Heart left ventricle (tissue), 16 donors: Measurements from ENCODE around the gene ZDHHC11. TPM values are rescaled to one million over a fixed set of nuclear protein-coding genes. Genes with fewer than 3 reads are reported as not detected.
A peak's percentile ranks its signal among the peaks of the same experiment; 100 is the strongest.
"Not testable (repeated sequence)": the region's sequence is repeated elsewhere in the genome, so short reads cannot be mapped to it uniquely, and the experiment has no call there.

Experiments
- ATAC-seq, 4 donors: fragments of 200-7000 bp; cut with Tn5 transposase; one replicate each; pipeline ENCODE4 v1.9.1; 2020 to 2022; ENCODE audit warnings: moderate library complexity in 4 of 4, mild to moderate bottlenecking in 3 of 4, moderate number of reproducible peaks in 1 of 4
- DNase-seq, 5 donors: peaks; one replicate each; pipeline ENCODE4 v3.0.0-alpha.2; 2020
- H3K27ac ChIP-seq, 12 donors: fragments of 200-600 bp; sonication (generic) in 4 of 12; one replicate each; pipeline versions ENCODE4 v1.5.0 to v1.8.0; 2016 to 2022; ENCODE audit warnings: mild to moderate bottlenecking in 2 of 12
- H3K27me3 ChIP-seq, 9 donors: fragments of 200-600 bp; sonication (generic) in 2 of 9; one replicate each; pipeline versions ENCODE4 v1.5.1 to v1.8.0; 2016 to 2022; ENCODE audit warnings: mild to moderate bottlenecking in 3 of 9
- H3K36me3 ChIP-seq, 9 donors: fragments of 200-600 bp; sonication (generic) in 2 of 9; one replicate each; pipeline versions ENCODE4 v1.5.0 to v1.8.0; 2018 to 2022; ENCODE audit warnings: mild to moderate bottlenecking in 2 of 9
- H3K4me1 ChIP-seq, 12 donors: fragments of 200-600 bp; sonication (generic) in 4 of 12; one replicate each; pipeline versions ENCODE4 v1.5.0 to v1.8.0; 2016 to 2022; ENCODE audit warnings: mild to moderate bottlenecking in 3 of 12
- H3K4me3 ChIP-seq, 12 donors: fragments of 200-600 bp; sonication (generic) in 4 of 12; one replicate each; pipeline versions ENCODE4 v1.5.0 to v1.8.0; 2017 to 2022; ENCODE audit warnings: mild to moderate bottlenecking in 9 of 12, moderate library complexity in 4 of 12
- H3K9me3 ChIP-seq, 12 donors: fragments of 200-600 bp; sonication (generic) in 4 of 12; one replicate each; pipeline versions ENCODE4 v1.5.0 to v1.8.0; 2016 to 2022; ENCODE audit warnings: mild to moderate bottlenecking in 1 of 12
- POLR2A ChIP-seq, 2 donors: fragments of 450-650 bp; IDR thresholded peaks; one replicate each; pipeline ENCODE4 v1.6.1; 2017; ENCODE audit warnings: antibody characterized with exemption in 2 of 2, mild to moderate bottlenecking in 2 of 2, moderate library complexity in 2 of 2
- WGBS, 4 donors: extraction: QIAGEN DNeasy Blood & Tissue Kit in 2 of 4; methylation state at CpG; one replicate each; pipeline versions ENCODE4 v1.1.5 to v1.1.7; 2013 to 2018; 5-methylcytosine and 5-hydroxymethylcytosine counted together
- intact Hi-C, 10 donors: fragments of 100-400 bp; cut with DNase I; formaldehyde crosslinking; loops; one replicate each; pipeline versions ENCODE4 v1.11.1 to v1.14.2; 2022
- polyA plus RNA-seq, 2 donors: library from polyadenylated mRNA; stranded (reverse); fragments of 200-250 nt; gene quantifications; one replicate each; pipeline ENCODE4 v1.2.3, GENCODE V29; 2013
- total RNA-seq, 9 donors: library from RNA; depleted of rRNA in 2 of 9; stranded (reverse); fragments of >200 nt in 2 of 9; fragmentation: NEBNext Ultra II Directional in 3 of 9; extraction: Animal tissue kit (Norgen Biotek cat#: 25700) in 3 of 9; gene quantifications; one replicate each; pipeline versions ENCODE4 v1.1.0 to v1.2.4, GENCODE V29; 2016 to 2023
- TF ChIP-seq, protein P1 (sequence below), 12 donors: fragments of 200-600 bp; sonication (generic) in 4 of 12; IDR thresholded peaks; one replicate each; pipeline versions ENCODE4 v1.5.0 to v1.8.0; 2018 to 2022; ENCODE audit warnings: antibody characterized with exemption in 12 of 12, mild to moderate bottlenecking in 5 of 12
- donor health status: ischemic (EF 13 %, LVEDD 7.1; RV severe dilation, severe dysfunction).
- donor health status: healthy with polysubstance abuse.
- donor health status: DM: no; HTN: yes; CAD: no.
- donor health status: DM: no; HTN: no; CAD: no.
- donor health status: ischemic (EF 25% LVEDD 6.9; RV normal size, moderate dysfunction).
- donor health status: ischemic (EF 25% LVEDD 5.7; RV mildly dilated, moderate dysfunction).
- donor health status: healthy.
- donor health status: DM: yes; HTN: yes; CAD: no.
- donor health status: ischemic (EF 35%, LVEDD 5.7; RV mildly dilated, moderate dysfunction).
- donor health status: nonischemic (EF 11% LVEDD 7.7; RV severe dilation, severe dysfunction).
- donor health status: DM: yes; HTN: yes; CAD: no.
- donor health status: PGD.
- donor health status: ischemic (EF 29% LVEDD 5.4; RV normal size, mild dysfunction).
- donor health status: nonischemic (EF 23%, LVEDD 6.1; RV moderate dilation, normal function).

ZDHHC11 gene
- total and polyA plus RNA-seq, 11 donors: 6.3 to 25.0 (median 10.8) TPM

DNA sequence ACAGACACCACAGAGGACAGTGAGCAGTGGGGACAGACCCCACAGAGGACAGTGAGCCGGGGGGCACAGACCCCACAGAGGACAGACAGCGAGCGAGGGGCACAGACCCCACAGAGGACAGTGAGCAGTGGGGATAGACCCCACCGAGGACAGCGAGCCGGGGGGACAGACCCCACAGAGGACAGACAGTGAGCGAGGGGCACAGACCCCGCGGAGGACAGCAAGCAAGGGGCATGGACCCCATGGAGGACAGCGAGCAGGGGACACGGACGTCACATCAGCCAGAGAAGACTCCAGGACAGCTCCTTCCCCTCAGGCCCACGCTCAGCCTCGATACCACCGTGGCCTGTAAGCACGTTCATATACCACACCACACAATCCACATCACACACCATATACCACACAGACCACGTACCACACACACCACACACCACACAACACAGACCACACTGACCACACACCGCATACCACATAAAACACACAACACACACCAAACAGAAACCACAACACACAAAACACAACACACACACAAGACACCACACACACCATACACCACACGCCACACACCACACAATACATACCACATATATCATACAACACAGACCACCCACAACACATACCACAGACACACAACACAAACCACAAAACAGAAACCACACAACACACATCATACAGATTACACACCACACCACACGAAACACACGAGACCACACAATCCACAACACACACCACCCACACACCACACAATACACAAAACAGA lies 5.2 kb upstream of the ZDHHC11 start:
- H3K27me3 ChIP-seq: peaks cover 0 to under 1% (median 0%) of the 10 kb centered on the region in 9 donors
- TF ChIP-seq, protein P1, sequence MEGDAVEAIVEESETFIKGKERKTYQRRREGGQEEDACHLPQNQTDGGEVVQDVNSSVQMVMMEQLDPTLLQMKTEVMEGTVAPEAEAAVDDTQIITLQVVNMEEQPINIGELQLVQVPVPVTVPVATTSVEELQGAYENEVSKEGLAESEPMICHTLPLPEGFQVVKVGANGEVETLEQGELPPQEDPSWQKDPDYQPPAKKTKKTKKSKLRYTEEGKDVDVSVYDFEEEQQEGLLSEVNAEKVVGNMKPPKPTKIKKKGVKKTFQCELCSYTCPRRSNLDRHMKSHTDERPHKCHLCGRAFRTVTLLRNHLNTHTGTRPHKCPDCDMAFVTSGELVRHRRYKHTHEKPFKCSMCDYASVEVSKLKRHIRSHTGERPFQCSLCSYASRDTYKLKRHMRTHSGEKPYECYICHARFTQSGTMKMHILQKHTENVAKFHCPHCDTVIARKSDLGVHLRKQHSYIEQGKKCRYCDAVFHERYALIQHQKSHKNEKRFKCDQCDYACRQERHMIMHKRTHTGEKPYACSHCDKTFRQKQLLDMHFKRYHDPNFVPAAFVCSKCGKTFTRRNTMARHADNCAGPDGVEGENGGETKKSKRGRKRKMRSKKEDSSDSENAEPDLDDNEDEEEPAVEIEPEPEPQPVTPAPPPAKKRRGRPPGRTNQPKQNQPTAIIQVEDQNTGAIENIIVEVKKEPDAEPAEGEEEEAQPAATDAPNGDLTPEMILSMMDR (IDR thresholded peaks at IDR 0.05): no peak
- TF ChIP-seq POLR2A (IDR thresholded peaks at IDR 0.05): no peak
- peak in 3 of 5 donors; percentile 9 to 47 (median 17) for DNase-seq
- no peak overlapping the region for H3K27ac ChIP-seq
- H3K36me3 ChIP-seq: no peaks in the 10 kb centered on the region
- H3K9me3 ChIP-seq: no peaks in the 10 kb centered on the region
- 75 to 81% (median 79%) methylated on average over 19 to 21 of the region's 21 CpGs for WGBS, 4 donors
- no peaks in the 10 kb centered on the region for H3K4me1 ChIP-seq
- peak in 1 of 4 donors; percentile 27 for ATAC-seq
- H3K4me3 ChIP-seq: no peak overlapping the region
- intact Hi-C loops: no loop called here

DNA sequence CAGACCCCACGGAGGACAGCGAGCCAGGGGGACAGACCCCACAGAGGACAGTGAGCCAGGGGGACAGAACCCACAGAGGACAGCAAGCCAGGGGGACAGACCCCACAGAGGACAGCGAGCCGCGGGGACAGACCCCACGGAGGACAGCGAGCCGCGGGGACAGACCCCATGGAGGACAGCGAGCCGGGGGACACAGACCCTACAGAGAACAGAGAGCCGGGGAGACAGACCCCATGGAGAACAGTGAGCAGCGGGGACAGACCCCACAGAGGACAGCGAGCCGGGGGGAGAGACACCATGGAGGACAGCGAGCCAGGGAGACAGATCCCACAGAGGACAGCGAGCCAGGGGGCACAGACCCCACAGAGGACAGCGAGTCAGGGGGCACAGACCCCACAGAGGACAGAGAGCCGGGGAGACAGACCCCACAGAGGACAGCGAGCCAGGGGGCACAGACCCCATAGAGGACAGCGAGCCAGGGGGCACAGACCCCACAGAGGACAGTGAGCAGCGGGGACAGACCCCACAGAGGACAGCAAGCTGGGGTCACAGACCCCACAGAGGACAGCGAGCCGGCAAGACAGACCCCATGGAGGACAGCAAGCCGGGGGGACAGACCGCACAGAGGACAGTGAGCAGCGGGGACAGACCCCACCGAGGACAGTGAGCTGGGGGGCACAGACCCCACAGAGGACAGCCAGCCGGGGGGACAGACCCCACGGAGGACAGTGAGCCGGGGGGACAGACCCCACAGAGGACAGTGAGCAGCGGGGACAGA lies 4.4 kb upstream of the ZDHHC11 start:
- Histone ChIP-seq H3K9me3 (no peaks in the 10 kb centered on the region), H3K27me3 (peaks cover 0 to 9% (median 0%) of the 10 kb centered on the region in 9 donors), H3K4me1 (peaks cover 0 to 7% (median 0%) of the 10 kb centered on the region in 12 donors), H3K36me3 (no peaks in the 10 kb centered on the region), H3K27ac (no peak overlapping the region), H3K4me3 (no peak overlapping the region)
- 84 to 91% (median 90%) methylated on average over 32 of the region's 32 CpGs for WGBS, 4 donors
- ATAC-seq: no peak
- TF ChIP-seq, protein P1 (IDR thresholded peaks at IDR 0.05): no peak
- no peak for TF ChIP-seq POLR2A (IDR thresholded peaks at IDR 0.05)
- DNase-seq: peak in 3 of 5 donors; percentile 14 to 42 (median 17)
- intact Hi-C loops: no loop called here

DNA sequence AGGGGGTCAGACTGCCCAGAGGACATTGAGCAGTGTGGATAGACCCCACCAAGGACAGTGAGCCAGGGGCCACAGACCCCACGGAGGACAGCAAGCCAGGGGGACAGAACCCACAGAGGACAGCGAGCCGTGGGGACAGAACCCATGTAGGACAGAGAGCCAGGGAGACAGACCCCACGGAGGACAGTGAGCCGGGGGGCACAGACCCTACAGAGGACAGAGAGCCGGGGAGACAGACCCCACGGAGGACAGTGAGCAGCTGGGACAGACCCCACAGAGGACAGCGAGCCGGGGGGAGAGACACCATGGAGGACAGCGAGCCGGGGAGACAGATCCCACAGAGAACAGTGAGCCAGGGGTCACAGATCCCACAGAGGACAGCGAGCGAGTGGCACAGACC lies 3.4 kb upstream of the ZDHHC11 start:
- DNase-seq: peak in 3 of 5 donors; percentile 14 to 38 (median 17)
- Histone ChIP-seq H3K27ac (no peak overlapping the region), H3K27me3 (peaks cover 0 to 17% (median 0%) of the 10 kb centered on the region in 9 donors), H3K9me3 (no peaks in the 10 kb centered on the region), H3K36me3 (no peaks in the 10 kb centered on the region), H3K4me1 (peaks cover 0 to 11% (median 0%) of the 10 kb centered on the region in 12 donors), H3K4me3 (no peak overlapping the region)
- no peak for TF ChIP-seq POLR2A (IDR thresholded peaks at IDR 0.05)
- TF ChIP-seq, protein P1 (IDR thresholded peaks at IDR 0.05): no peak
- intact Hi-C loops: no loop called here
- 82 to 87% (median 84%) methylated on average over 13 of the region's 13 CpGs for WGBS, 4 donors
- no peak for ATAC-seq

DNA sequence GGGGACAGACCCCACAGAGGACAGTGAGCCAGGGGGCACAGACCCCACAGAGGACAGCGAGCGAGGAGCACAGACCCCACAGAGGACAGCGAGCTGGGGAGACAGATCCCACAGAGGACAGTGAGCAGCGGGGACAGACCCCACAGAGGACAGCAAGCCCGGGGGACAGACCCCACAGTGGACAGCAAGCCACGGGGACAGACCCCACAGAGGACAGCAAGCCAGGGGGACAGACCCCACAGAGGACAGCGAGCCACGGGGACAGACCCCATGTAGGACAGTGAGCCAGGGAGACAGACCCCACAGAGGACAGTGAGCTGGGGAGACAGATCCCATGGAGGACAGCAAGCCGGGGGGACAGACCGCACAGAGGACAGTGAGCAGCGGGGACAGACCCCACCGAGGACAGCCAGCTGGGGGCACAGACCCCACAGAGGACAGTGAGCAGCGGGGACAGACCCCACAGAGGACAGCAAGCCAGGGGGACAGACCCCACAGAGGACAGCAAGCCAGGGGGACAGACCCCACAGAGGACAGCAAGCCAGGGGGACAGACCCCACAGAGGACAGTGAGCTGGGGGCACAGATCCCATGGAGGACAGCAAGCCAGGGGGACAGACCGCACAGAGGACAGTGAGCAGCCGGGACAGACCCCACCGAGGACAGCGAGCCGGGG lies 2.8 kb upstream of the ZDHHC11 start:
- ATAC-seq, H3K36me3 ChIP-seq, intact Hi-C loops, H3K9me3 ChIP-seq, H3K4me3 ChIP-seq, H3K27ac ChIP-seq: not testable (repeated sequence)
- 83 to 92% (median 87%) methylated on average over 18 of the region's 18 CpGs for WGBS, 4 donors
- DNase-seq: peak in 3 of 5 donors; percentile 2 to 24 (median 23)
- peaks cover 0 to 17% (median 0%) of the 10 kb centered on the region in 9 donors for H3K27me3 ChIP-seq
- H3K4me1 ChIP-seq: peaks cover 0 to 11% (median 0%) of the 10 kb centered on the region in 12 donors
